ENCODE measurements around the gene STK33. TPM values are rescaled to one million over a fixed set of nuclear protein-coding genes. Genes with fewer than 3 reads are reported as not detected.

Gene STK33
- total and polyA plus RNA-seq, 2 of the 13 experiments (the other 11 are each of a cell fraction or from before 2014, with no cell fraction given): 2.7 to 12.6 TPM

GRCh38 chr11:8581300-8581699 lies 12.7 kb downstream of the STK33 start:
- no peaks in the 10 kb centered on the region for H3K79me2 ChIP-seq (ENCODE audit: insufficient read depth, low read length)
- no peak overlapping the region for H3K9ac ChIP-seq (ENCODE audit: insufficient read depth, low read depth, low read length)
- H3K27me3 ChIP-seq (ENCODE audit: control insufficient read depth in 1 of 2, insufficient read depth in 2 of 2, low read length in 2 of 2): no peaks in the 10 kb centered on the region
- TF ChIP-seq SNAPC5 (CRISPR knock-in tag; IDR thresholded peaks at IDR 0.05; ENCODE audit: borderline replicate concordance) (no peak), MTA1 (CRISPR knock-in tag; IDR thresholded peaks at IDR 0.05; ENCODE audit: borderline replicate concordance) (no peak)
- ChIA-PET CTCF (ENCODE audit: low intra/inter-chr PET ratio, low total read pairs) (no interaction called here), POLR2A (no interaction called here)
- H2AFZ ChIP-seq (ENCODE audit: low read length): no peak overlapping the region
- BruUV-seq (replicated peaks): no TSS peak
- in situ Hi-C loops (cut with HindIII; ENCODE audit: extremely low pct_ligation_motif_present, low pct_unique_long_range_greater_than_20kb) (no loop called here), intact Hi-C loops (cut with micrococcal nuclease; ENCODE audit: unreplicated experiment) (no loop called here)
- H3K9me3 ChIP-seq (ENCODE audit: low read length): no peaks in the 10 kb centered on the region
- no peaks in the 10 kb centered on the region for H4K20me1 ChIP-seq (ENCODE audit: insufficient read depth, low read length)
- FAIRE-seq: no peak
- DNase-seq (ENCODE audit: low spot score): no peak
- H3K27ac ChIP-seq (ENCODE audit: extremely low read length, insufficient read depth, low read length): no peak overlapping the region
- H3K4me2 ChIP-seq (ENCODE audit: low read depth, low read length): no peak overlapping the region
- WGBS (ENCODE audit: low lambda C conversion rate): 58% methylated on average over 3 of the region's 3 CpGs
- H3K4me3 ChIP-seq (replicated peaks in 1 of 3; ENCODE audit: insufficient read depth in 1 of 3, low read depth in 2 of 3, low read length in 3 of 3): no peak overlapping the region
- peaks cover 12% of the 10 kb centered on the region for H3K4me1 ChIP-seq (ENCODE audit: insufficient read depth, low read length)
- H3K36me3 ChIP-seq (replicated peaks in 1 of 2; ENCODE audit: control insufficient read depth in 1 of 2, insufficient read depth in 2 of 2, low read length in 2 of 2): no peaks in the 10 kb centered on the region
- no peak for ATAC-seq

- no TSS peak for BruUV-seq (replicated peaks)
- Histone ChIP-seq H3K36me3 (replicated peaks in 1 of 2; ENCODE audit: control insufficient read depth in 1 of 2, insufficient read depth in 2 of 2, low read length in 2 of 2) (no peaks in the 10 kb centered on the region), H3K4me2 (ENCODE audit: low read depth, low read length) (no peak overlapping the region), H3K27me3 (ENCODE audit: control insufficient read depth in 1 of 2, insufficient read depth in 2 of 2, low read length in 2 of 2) (no peaks in the 10 kb centered on the region), H3K9ac (ENCODE audit: insufficient read depth, low read depth, low read length) (no peak overlapping the region), H3K27ac (ENCODE audit: extremely low read length, insufficient read depth, low read length) (no peak overlapping the region), H3K4me3 (replicated peaks in 1 of 3; ENCODE audit: insufficient read depth in 1 of 3, low read depth in 2 of 3, low read length in 3 of 3) (no peak overlapping the region), H3K9me3 (ENCODE audit: low read length) (no peaks in the 10 kb centered on the region), H3K4me1 (ENCODE audit: insufficient read depth, low read length) (no peaks in the 10 kb centered on the region), H4K20me1 (ENCODE audit: insufficient read depth, low read length) (no peaks in the 10 kb centered on the region), H2AFZ (ENCODE audit: low read length) (no peak overlapping the region), H3K79me2 (ENCODE audit: insufficient read depth, low read length) (no peaks in the 10 kb centered on the region)
- in situ Hi-C loops (cut with HindIII; ENCODE audit: extremely low pct_ligation_motif_present, low pct_unique_long_range_greater_than_20kb): no loop called here
- ChIA-PET CTCF (ENCODE audit: low intra/inter-chr PET ratio, low total read pairs) (no interaction called here), POLR2A (no interaction called here)
- WGBS (ENCODE audit: low lambda C conversion rate): 84% methylated on average over 2 of the region's 2 CpGs
- DNase-seq (ENCODE audit: low spot score) (no peak), FAIRE-seq (no peak), ATAC-seq (no peak)
- intact Hi-C loops (cut with micrococcal nuclease; ENCODE audit: unreplicated experiment): no loop called here
- TF ChIP-seq MAFF (IDR thresholded peaks at IDR 0.05; ENCODE audit: low read depth, low read length): no peak
- no peak for TF ChIP-seq ZNF710 (CRISPR knock-in tag; IDR thresholded peaks at IDR 0.05; ENCODE audit: borderline replicate concordance)
- TF ChIP-seq YEATS2 (CRISPR knock-in tag; IDR thresholded peaks at IDR 0.05; ENCODE audit: borderline replicate concordance): no peak
- TF ChIP-seq MATR3 (CRISPR knock-in tag; IDR thresholded peaks at IDR 0.05): no peak
- TF ChIP-seq HOXA7 (CRISPR knock-in tag; IDR thresholded peaks at IDR 0.05): no peak
- no peak for TF ChIP-seq SPEN (CRISPR knock-in tag; IDR thresholded peaks at IDR 0.05; ENCODE audit: low read depth)
- no peak for TF ChIP-seq SRSF9 (IDR thresholded peaks at IDR 0.05; ENCODE audit: borderline replicate concordance, insufficient read depth, low read depth, low read length, poor library complexity, severe bottlenecking)
- TF ChIP-seq ONECUT2 (CRISPR knock-in tag; IDR thresholded peaks at IDR 0.05): no peak
- TF ChIP-seq HBP1 (CRISPR knock-in tag; IDR thresholded peaks at IDR 0.05; ENCODE audit: low read depth): no peak
These were observed 16.0 kb downstream of the STK33 start for GRCh38 chr11:8577791-8578581.
